Measurements from ENCODE around the gene KRTAP4-8. TPM values are rescaled to one million over a fixed set of nuclear protein-coding genes. Genes with fewer than 3 reads are reported as not detected.

KRTAP4-8 gene
- total and polyA plus RNA-seq, 12 donors, result not detected

- Histone ChIP-seq H3K36me3 (replicated peaks in 1 of 2) (no peaks in the 10 kb centered on the region), H3K4me1 (replicated peaks in 1 of 2) (no peaks in the 10 kb centered on the region), H3K27me3 (no peaks in the 10 kb centered on the region), H3K4me3 (no peak overlapping the region), H3K9me3 (replicated peaks in 1 of 3) (no peaks in the 10 kb centered on the region), H3K27ac (no peak overlapping the region)
- DNase-seq, result no peak
- WGBS, 4 donors, result 44 to 63% (median 52%) methylated on average over 3 to 4 of the region's 4 CpGs
- intact Hi-C loops (cut with DNase I), result no loop called here
- TF ChIP-seq CTCF (IDR thresholded peaks at IDR 0.05) (no peak), POLR2A (IDR thresholded peaks at IDR 0.05) (no peak)
Observed at GRCh38 chr17:41082626-41083025, 15.3 kb downstream of the KRTAP4-8 start.

DNA sequence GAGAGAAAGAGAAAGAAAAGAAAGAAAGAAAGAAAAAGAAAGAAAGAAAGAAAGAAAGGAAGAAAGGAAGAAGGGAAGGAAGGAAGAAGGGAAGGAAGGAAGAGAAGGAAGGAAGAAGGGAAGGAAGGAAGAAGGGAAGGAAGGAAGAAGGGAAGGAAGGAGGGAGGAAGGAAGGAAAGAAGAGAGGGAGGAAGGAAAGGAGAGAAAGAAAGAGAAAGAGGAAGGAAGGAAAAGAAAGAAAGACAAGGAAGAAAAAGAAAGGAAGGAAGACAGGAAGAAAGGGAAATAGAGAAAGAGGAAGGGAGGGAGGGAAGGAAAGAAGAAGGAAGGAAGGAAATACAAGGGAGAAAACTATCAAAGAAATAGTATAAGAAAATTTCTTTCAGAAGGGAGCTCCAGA, 21.2 kb downstream of the KRTAP4-8 start:
- no peaks in the 10 kb centered on the region for H3K9me3 ChIP-seq (replicated peaks in 1 of 3)
- intact Hi-C loops (cut with DNase I), result no loop called here
- DNase-seq, result no peak
- H3K36me3 ChIP-seq (replicated peaks in 1 of 2), result no peaks in the 10 kb centered on the region
- H3K4me1 ChIP-seq (replicated peaks in 1 of 2), result no peaks in the 10 kb centered on the region
- H3K4me3 ChIP-seq, result no peak overlapping the region
- no peak for TF ChIP-seq POLR2A (IDR thresholded peaks at IDR 0.05)
- TF ChIP-seq CTCF (IDR thresholded peaks at IDR 0.05), result no peak
- H3K27ac ChIP-seq, result no peak overlapping the region
- no peaks in the 10 kb centered on the region for H3K27me3 ChIP-seq

- Histone ChIP-seq H3K9me3 (replicated peaks in 1 of 3) (no peaks in the 10 kb centered on the region), H3K4me3 (no peak overlapping the region), H3K36me3 (replicated peaks in 1 of 2) (no peaks in the 10 kb centered on the region), H3K27me3 (no peaks in the 10 kb centered on the region), H3K27ac (no peak overlapping the region), H3K4me1 (replicated peaks in 1 of 2) (no peaks in the 10 kb centered on the region)
- 89 to 94% (median 90%) methylated on average over 2 of the region's 2 CpGs for WGBS, 4 donors
- TF ChIP-seq CTCF (IDR thresholded peaks at IDR 0.05) (no peak), POLR2A (IDR thresholded peaks at IDR 0.05) (no peak)
- DNase-seq, result no peak
- intact Hi-C loops (cut with DNase I), result no loop called here
Observed at GRCh38 chr17:41073676-41074075, 24.3 kb downstream of the KRTAP4-8 start.

GRCh38 chr17:41071606-41072360, 26.2 kb downstream of the KRTAP4-8 start:
- no peaks in the 10 kb centered on the region for H3K9me3 ChIP-seq (replicated peaks in 1 of 3)
- 77 to 84% (median 80%) methylated on average over 5 of the region's 5 CpGs for WGBS, 4 donors
- no peaks in the 10 kb centered on the region for H3K4me1 ChIP-seq (replicated peaks in 1 of 2)
- H3K36me3 ChIP-seq (replicated peaks in 1 of 2), result no peaks in the 10 kb centered on the region
- intact Hi-C loops (cut with DNase I), result no loop called here
- H3K27me3 ChIP-seq, result no peaks in the 10 kb centered on the region
- no peak overlapping the region for H3K27ac ChIP-seq
- DNase-seq, result no peak
- TF ChIP-seq POLR2A (IDR thresholded peaks at IDR 0.05) (no peak), CTCF (IDR thresholded peaks at IDR 0.05) (no peak)
- H3K4me3 ChIP-seq, result no peak overlapping the region

Measured in adrenal gland (tissue), 12 donors.